HG02763 (cell line): ENCODE measurements around the gene GCC2.
A peak's percentile ranks its signal among the peaks of the same experiment; 100 is the strongest.
"Not testable (repeated sequence)": the region's sequence is repeated elsewhere in the genome, so short reads cannot be mapped to it uniquely, and the experiment has no call there.

ENCODE experiments used
- ATAC-seq: cut with Tn5 transposase; IDR thresholded peaks from one replicate; pipeline ENCODE4 v1.9.1; 2021; ENCODE audit warnings: mild to moderate bottlenecking, moderate library complexity; ENCODE audit not compliant: unreplicated experiment

Gene GCC2

GRCh38 chr2:108444941-108445840 is 3.8 kb upstream of the GCC2 start:
- ATAC-seq: no peak

- no peak for ATAC-seq
Observed at GRCh38 chr2:108446703-108447102, 2.3 kb upstream of the GCC2 start.

- no peak for ATAC-seq
Observed at GRCh38 chr2:108447947-108448677, 894 bp upstream of the GCC2 start.

- peak; percentile 29 for ATAC-seq
Observed at GRCh38 chr2:108449410-108450130, 564 bp downstream of the GCC2 start.

GRCh38 chr2:108450863-108451262 is 1.9 kb downstream of the GCC2 start:
- ATAC-seq: no peak

GRCh38 chr2:108451976-108452375 is 3.0 kb downstream of the GCC2 start:
- no peak for ATAC-seq

- ATAC-seq: not testable (repeated sequence)
Observed at GRCh38 chr2:108453530-108453929, 4.5 kb downstream of the GCC2 start.

GRCh38 chr2:108454440-108454839 is 5.4 kb downstream of the GCC2 start:
- ATAC-seq: no peak

- ATAC-seq: no peak
Observed at GRCh38 chr2:108455571-108455970, 6.6 kb downstream of the GCC2 start.

GRCh38 chr2:108458082-108458481 is 9.1 kb downstream of the GCC2 start:
- no peak for ATAC-seq

- ATAC-seq: no peak
Observed at GRCh38 chr2:108459441-108459840, 10.4 kb downstream of the GCC2 start.

- peak; percentile 83 for ATAC-seq
Observed at GRCh38 chr2:108460345-108461037, 11.5 kb downstream of the GCC2 start.

- no peak for ATAC-seq
Observed at GRCh38 chr2:108477099-108477498, 28.1 kb downstream of the GCC2 start.

GRCh38 chr2:108485253-108485652 is 36.2 kb downstream of the GCC2 start:
- no peak for ATAC-seq

GRCh38 chr2:108490506-108491122 is 41.6 kb downstream of the GCC2 start:
- peak; percentile 47 for ATAC-seq

- no peak for ATAC-seq
Observed at GRCh38 chr2:108491848-108492247, 42.8 kb downstream of the GCC2 start.

GRCh38 chr2:108492364-108492763 is 43.4 kb downstream of the GCC2 start:
- no peak for ATAC-seq

- ATAC-seq: not testable (repeated sequence)
Observed at GRCh38 chr2:108496167-108496566, 47.2 kb downstream of the GCC2 start.

GRCh38 chr2:108507620-108508019 is 58.6 kb downstream of the GCC2 start:
- ATAC-seq: not testable (repeated sequence)

GRCh38 chr2:108512431-108512830 is 63.4 kb downstream of the GCC2 start:
- not testable (repeated sequence) for ATAC-seq
